GM19025 (cell line): ENCODE results near the gene MEGF9.
"Not testable (repeated sequence)": the region's sequence is repeated elsewhere in the genome, so short reads cannot be mapped to it uniquely, and the experiment has no call there.

Experiments used
- ATAC-seq: cut with Tn5 transposase; IDR thresholded peaks from one replicate; pipeline ENCODE4 v1.9.1; 2021; ENCODE audit warnings: mild to moderate bottlenecking, low read depth, moderate library complexity; ENCODE audit not compliant: unreplicated experiment

The MEGF9 gene

GRCh38 chr9:120714088-120714845 is at the start of gene MEGF9:
Gene MEGF9, minus strand, starts transcription at chr9:120714470. Its CDS starts 112 bp downstream, at chr9:120714358.
- peak; percentile 95 for ATAC-seq

DNA sequence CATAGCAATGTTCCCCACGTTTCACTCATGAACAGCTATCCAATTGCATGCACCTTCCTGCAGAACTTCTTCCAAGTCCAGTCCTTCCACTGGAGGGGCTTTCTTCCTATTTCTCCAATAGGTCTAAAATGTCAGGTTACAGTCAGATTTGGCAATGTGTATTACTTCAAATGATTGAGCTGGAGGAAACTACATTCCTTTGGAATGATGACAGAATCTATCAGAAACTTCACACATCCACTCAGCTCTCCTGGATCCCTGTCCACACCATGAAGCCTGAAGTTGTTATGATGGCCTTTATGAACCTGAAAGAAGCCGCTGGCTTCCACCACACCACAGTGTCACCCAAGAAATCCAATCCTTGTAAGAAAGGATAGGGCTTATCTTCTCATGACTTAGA is 46.7 kb upstream of the MEGF9 start:
- no peak for ATAC-seq

GRCh38 chr9:120759755-120760400 is 45.6 kb upstream of the MEGF9 start:
- no peak for ATAC-seq

GRCh38 chr9:120758544-120758943 is 44.3 kb upstream of the MEGF9 start:
- ATAC-seq: no peak

GRCh38 chr9:120757026-120757913 is 43.0 kb upstream of the MEGF9 start:
- no peak for ATAC-seq

DNA sequence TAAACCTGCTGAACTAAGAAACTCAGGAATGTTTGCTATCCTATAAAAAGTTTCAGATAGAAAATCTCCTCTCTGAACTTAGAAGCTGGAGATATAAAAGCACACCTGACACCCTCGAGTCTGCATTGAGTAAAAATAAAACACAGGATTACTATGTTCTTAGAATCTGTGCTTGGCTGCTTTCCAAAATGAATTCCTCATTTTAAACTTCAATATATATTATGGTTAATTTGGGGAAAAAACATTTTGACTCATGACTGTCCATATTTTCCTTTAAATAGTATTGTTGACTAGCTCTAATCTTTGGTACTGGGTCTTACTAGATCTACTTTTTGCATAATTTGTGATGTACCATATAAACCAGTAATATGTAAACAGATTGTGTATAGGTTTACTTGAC is 42.3 kb upstream of the MEGF9 start:
- ATAC-seq: no peak

DNA sequence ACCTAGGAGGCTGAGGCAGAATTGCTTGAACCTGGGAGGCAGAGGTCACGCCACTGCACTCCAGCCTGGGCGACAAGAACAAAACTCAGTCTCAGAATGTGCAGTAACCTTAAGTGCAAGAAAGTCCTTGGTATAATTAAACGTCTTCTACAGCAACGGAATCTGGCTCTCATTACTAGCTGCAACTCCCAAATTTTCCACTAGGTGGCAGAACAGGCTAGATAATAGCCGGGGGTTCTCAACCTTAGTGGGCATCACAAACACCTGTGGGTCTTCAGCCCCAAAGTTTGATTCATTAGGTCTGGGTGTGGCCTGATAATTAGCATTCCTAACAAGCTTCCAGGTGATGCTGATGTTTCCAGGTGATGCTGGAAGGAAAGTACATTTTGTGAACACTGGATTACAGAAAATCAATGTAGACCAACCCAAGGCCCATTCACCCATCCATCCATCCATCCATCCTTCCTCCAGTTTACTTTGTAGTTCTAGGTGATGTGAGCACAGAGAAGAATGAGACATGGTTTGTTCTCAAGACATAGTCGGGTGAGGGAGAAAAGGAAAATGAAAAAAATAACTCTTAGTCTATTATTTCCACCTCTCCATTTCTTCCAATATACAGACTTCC is 41.7 kb upstream of the MEGF9 start:
- peak; percentile 16 for ATAC-seq

- ATAC-seq: peak; percentile 75
These were observed 40.8 kb upstream of the MEGF9 start for GRCh38 chr9:120755044-120755443.

DNA sequence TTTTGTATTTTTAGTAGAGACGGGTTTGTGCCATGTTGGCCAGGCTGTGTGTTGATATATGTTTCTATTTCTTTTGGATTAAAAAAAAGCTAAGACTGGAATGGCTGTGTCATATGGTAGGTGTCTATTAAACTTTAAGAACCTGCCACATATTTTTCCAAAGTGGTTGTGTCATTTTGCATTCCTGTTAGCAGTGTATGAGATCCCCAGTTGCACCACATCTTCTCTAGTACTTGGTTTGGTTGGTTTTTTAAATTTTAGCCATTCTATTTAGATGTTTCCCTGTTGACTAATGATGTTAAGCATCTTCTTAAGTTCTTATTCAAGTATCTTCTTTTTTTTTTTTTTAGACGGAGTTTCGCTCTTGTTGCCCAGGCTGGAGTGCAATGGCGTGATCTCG is 36.2 kb upstream of the MEGF9 start:
- ATAC-seq: no peak

GRCh38 chr9:120746366-120746765 is 32.1 kb upstream of the MEGF9 start:
- ATAC-seq: not testable (repeated sequence)

- no peak for ATAC-seq
These were observed 31.0 kb upstream of the MEGF9 start for GRCh38 chr9:120745278-120745677.

- no peak for ATAC-seq
These were observed 28.7 kb upstream of the MEGF9 start for GRCh38 chr9:120742951-120743416.

GRCh38 chr9:120741701-120742100 is 27.4 kb upstream of the MEGF9 start:
- ATAC-seq: no peak

DNA sequence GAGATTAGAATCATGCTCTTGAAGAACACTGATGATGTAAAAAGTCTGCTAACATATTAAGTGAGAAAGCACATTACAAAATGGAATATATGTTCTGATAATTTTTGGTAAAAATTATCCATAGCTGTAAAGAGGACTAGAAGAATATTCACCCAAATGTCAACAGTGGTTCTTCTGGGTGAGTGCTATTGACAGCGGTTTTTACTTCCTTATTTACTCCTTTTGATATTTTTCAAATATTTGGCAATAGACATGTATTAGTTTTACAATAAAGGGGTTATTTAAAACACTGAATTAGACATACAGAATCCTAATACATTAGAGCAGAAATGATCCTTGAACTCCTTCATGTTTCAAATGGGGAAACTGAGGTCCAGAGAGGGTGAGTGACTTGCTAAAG is 26.9 kb upstream of the MEGF9 start:
- ATAC-seq: no peak

- no peak for ATAC-seq
These were observed 25.9 kb upstream of the MEGF9 start for GRCh38 chr9:120740132-120740531.

DNA sequence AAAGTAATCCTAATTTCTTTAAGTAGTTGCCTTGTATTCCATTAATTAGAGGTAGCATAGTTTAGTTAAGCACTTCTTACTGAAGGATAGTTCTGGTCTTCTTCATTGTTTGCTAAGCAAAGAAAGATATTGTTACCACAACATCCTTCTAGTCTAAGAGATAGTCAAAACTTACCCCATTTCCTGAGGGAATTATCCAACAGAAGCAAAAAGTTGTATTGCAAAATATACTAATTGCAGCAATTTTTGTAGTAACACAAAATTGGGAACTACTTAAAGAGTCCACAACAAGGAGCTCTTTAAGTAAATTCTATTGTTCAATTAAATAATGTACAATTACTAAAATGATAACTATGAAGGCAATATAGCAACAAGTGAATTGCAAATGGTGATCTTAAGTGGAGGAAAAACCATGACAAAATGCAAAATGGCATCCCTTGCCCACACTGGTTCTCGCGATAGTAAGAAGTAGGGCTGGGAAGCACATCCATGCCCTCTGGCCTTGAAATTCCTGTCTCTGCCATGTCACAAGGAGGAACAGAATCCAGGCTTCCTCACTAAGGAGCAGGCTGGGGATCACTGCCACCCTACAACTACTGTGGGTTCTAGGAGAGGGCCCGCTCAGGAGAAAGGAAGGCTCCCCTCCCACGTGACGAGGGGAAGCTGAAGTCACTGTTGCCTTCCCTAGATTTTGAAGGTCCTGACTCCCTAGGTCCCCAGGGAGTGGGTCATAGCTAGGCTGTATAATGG is 23.3 kb upstream of the MEGF9 start:
- no peak for ATAC-seq

- no peak for ATAC-seq
These were observed 22.6 kb upstream of the MEGF9 start for GRCh38 chr9:120736881-120737280.

DNA sequence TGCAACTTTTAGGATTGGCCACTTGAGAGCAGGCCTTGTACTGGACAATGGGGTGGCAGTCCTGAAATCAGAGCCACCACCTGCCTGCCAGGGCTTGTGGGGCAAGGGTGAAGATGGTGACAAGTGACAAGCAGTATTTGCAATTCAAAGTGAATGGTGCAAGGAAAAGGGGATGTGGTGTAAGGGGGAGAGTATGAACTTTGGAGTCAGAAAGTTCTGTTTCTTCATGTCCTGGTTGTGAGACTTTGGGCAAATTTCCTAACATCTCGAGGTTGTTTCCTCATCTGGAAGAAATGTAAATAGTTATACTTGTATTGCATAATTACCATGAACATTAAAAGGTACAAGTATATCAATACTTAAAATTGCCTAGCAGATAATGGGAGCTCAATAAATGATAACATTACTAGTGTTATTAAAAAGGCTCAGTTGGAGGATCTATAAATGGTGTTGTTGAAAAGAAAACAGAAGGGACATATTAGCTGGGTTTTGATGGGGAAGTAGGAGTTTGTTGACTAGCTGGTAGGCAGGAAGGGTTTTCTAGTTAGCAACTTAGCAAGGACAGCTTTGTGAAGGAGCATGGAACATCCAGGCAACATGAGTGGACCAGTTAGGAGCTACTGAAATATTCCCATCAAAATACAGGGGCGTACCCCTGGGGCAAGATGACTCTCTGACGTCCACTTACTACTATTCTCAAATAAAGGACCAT is 21.3 kb upstream of the MEGF9 start:
- ATAC-seq: no peak
